HT-29 (cell line): ENCODE data around the gene DCDC2B. TPM values are rescaled to one million over a fixed set of nuclear protein-coding genes. Genes with fewer than 3 reads are reported as not detected.

Experiments used
- DNase-seq: peaks from one replicate; pipeline ENCODE4 v3.0.0-alpha.2; 2015; ENCODE audit warnings: low spot score
- total RNA-seq: library from RNA; depleted of rRNA; stranded (reverse); fragments of >200 nt; shearing (Covaris generic); gene quantifications from 2 replicates; pipeline ENCODE4 v1.2.3, GENCODE V29; 2014

DCDC2B gene
- total RNA-seq, 1 experiment from 2014 or later, result not detected

DNA sequence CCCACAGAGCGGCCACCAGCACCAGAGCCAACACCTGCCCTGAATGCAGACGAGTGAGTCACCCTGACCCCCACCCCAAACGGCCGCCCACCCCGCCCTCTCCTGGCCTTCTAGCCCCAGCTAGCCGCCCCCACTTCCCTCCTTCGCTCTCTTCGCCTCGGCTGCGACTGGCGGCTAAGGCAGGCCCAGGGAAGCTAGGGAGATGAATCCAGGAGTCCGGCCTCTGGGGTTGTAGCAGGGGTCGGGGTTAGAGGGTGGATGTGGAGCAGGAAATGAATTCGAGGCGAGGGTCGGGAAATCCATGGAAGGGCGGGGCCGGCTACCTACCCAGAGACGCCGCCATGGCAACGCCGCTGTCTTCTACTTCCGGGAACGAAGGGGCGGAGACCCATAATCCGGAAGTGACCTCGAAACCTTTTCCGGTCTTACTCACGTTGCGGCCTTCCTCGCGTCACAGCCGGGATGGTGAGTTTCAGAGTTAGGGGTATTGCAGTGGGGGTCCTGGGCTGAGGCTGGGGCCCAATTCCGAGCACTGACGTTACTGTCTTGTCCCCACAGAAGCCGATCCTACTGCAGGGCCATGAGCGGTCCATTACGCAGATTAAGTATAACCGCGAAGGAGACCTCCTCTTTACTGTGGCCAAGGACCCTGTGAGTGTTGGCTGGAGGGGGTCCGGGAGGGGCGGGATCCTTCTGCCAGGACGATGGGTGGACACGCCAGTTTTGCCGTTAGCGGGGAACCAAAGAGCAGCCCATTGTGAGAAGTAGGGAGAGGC, 13.3 kb downstream of the DCDC2B start, which contains the start of the genes EIF3I and TMEM234:
Gene EIF3I (plus strand): TSS at position 428 of the 776 bp plus-strand sequence. CDS start 35 bp downstream, at position 463.
Gene TMEM234 (minus strand): TSS at position 374 of the 776 bp plus-strand sequence. CDS start 31 bp downstream, at position 343.
- peak; percentile 93 for DNase-seq

DNA sequence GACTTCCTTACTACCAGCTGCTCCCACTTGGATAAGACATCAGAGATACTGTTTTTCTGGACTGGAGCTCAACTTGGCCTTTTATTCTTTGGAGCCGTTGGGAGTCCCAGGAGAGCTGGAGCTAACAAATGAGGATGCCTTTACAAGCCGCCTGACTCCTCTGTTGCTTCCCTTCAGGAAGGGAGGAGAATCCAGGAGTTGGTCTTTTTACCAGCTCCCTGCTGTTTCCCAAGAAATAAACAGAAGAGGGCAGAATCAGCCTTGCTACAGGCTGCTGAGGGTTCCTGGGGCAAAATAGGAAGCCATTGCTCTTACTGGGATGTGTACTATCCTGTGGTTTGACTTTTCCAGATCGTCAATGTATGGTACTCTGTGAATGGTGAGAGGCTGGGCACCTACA, 14.8 kb downstream of the DCDC2B start:
- no peak for DNase-seq

- no peak for DNase-seq
These were observed 15.4 kb downstream of the DCDC2B start for GRCh38 chr1:32224285-32224684.

DNA sequence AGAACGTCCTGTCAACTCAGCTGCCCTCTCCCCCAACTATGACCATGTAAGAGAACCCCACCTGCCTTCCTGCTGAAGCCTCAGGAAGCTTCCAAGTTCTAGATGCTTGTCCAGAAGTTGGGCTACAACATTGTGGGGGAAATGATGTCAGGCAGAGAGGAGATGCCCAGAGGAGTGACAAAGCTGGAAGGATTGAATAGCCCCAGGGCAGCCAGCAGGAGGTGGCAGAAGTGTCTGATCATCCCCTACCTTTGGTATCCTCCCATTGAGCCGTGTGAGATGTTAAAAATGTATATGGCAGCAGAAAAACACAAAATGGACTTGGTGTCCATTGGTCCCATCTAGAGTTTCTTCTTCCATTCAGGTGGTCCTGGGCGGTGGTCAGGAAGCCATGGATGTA, 19.9 kb downstream of the DCDC2B start:
- DNase-seq, result no peak

DNA sequence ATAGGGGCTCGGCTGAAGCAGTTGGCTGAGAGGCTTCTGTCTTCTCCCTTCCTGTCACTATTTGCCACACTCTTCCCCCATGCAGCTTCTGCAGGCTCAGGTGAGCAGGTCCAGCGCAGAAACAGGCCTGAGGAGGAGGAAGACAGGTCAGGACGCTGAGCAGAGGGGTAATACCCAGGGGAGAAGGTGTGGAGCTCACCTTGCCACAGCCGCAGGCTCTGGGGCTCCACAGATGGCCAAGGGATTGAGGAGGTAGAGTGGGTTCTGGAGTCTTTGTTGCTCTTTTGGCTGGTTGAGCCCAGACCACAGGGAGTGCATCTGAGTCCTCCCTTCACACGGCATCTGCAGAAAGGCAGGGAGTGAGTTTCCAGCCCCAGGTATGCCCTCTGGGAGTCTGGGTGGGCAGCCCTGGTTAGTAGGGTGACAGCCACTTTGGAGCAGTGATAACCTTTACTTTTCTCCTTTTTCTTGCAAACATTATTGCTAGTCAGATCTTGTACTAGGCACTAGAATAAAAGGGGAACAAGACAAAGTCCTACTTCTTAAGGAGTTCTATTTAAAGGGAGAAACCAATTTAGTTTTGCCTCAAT, 23.0 kb downstream of the DCDC2B start:
- no peak for DNase-seq

DNA sequence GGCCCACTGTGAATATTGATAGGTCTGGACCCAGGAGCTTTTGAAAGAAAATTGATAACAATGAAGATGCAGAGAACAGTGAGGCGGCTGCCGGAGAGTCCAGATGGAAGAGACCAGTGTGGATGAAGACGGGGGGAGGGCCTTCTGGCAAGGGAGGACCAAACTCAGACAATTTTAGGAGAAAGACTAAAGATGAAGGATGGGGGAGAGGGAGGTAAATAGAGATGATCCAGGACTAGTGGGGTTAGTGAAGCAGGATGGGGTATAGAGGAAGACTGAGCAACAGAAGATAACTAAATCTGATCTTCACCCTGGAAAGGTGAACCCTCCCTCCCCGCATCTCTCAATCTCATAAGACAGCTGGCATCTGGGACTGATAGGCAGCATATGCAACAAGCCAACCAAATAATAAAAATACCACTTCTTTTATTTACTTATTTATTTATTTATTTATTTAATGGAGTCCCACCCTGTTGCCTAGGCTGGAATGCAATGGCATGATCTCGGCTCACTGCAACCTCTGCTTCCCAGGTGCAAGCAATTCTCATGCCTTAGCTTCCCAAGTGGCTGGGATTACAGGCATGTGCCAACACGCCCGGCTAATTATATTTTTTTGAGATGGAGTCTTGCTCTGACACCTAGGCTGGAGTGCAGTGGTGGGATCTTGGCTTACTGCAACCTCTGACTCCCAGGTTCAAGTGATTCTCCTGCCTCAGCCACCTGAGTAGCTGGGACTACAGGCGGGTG, 23.8 kb downstream of the DCDC2B start:
- DNase-seq, result no peak

GRCh38 chr1:32234792-32235191, 25.9 kb downstream of the DCDC2B start:
- DNase-seq, result no peak

GRCh38 chr1:32239337-32239736, 30.4 kb downstream of the DCDC2B start:
- no peak for DNase-seq

DNA sequence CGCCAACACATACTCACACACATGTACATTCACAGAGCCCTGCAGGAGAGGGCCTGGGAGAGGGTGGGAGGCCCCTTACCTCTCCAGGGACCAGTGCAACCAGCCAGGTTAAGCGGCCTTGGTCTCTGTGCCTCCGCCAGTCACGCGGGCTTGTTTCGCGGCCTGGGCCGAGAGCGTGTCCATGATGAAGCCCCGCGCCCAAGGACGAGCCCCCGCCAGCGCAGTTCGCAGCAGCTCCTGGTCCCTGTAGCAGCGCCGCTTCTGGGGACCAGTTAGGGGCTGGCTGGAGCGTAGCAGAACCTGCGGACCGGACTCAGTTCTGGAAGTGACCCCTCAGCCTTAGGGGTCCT, 30.9 kb downstream of the DCDC2B start:
- DNase-seq, result no peak

DNA sequence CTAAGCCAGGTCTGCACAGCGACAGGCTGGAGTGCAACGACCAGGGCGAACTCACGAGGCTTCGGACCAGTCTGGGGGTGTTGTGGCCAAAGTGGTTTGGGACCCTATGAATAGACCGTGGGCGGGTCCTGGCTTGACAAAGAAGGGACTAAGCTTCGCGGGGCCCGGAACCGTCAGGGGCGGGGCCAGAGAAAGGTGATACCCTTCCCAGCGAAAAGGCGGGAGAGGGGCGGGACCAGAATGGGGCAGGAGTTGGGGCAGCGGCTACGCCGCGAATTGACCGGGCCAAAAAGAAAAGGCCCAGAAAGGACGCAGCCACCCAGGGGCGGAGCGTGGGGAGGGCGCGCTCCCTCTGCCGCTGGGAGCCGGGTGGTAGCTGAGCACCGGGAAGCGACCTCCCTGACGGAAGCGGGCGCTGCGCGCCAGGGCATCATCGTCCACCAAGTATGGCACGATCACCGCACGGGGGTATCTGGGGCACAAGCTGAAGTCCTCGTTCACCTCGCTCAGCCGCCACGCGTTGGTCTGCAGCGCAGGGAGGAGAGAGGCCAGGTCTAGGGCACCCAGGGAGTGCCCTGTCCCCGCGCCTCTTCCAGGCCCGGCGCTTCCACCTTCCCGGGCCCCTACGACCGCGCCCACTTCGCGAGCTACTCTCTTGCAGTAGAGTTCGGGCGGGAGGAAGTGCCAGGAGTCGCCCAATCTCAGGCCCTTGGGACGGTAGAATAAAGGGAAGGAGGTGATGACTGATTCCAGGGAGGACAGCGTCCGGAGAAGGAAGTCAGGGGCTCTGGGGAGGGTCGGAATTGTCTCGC, 31.5 kb downstream of the DCDC2B start:
- peak; percentile 72 for DNase-seq

DNA sequence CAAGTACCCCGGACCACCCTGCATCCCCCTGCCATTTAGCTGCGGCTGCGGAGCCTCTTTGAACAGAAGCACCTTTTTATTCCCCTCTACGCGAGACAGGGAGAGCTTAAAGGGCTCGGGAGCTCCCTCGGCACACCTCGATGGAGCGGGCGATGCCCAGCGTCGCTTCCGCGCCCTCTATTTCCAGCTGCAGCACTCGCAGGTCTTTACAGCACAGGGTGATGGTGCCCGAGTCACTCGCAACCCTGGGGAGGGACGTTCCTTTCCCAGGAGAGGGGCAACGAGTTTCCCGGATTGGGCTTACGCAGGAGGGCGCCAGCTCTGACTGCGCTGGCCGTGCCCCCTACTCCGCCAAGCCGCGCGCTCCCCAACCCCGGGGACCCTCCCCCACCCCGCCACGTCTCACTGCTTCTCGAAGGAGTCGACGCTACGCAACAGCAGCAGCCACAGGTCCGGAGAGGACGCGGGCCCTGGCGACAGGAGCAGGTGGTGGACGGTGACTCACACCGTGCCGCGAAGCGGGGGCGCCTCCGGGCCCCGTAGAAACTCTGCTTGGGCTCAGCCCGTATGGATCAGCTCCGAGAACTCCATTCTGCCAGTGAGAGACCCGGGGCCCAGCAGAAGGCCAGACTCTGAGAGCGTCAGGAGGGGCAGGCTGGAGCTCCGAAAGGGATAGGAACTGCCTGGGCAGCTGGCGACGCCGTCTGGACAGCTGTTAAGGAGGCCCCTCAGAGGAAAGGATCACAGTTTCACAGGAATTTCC, 32.3 kb downstream of the DCDC2B start:
- peak; percentile 70 for DNase-seq

DNA sequence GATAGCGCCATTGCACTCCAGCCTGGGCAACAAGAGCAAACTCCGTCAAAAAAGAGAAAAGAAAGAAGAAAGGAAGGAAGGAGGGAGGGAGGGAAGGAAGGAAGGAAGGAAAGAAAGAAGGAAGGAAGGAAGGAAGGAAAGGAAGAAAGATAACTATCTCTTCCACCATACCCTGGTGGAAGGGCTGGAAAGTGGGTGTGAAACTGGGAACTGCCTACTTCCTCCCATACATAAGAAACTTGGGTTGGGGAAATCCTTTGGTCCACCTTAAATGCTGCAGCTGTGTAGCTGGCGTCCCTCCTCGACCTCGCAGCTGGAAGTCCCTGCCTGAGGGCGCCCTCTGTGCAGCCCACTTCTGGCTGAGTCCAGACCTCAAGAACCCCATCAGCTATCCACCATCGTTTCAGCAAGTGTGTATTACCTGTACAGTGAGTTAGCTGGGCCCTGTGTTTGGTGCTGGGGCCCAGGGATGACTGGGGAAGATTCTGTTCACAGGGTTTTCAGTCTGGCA, 33.5 kb downstream of the DCDC2B start:
- DNase-seq, result no peak

DNA sequence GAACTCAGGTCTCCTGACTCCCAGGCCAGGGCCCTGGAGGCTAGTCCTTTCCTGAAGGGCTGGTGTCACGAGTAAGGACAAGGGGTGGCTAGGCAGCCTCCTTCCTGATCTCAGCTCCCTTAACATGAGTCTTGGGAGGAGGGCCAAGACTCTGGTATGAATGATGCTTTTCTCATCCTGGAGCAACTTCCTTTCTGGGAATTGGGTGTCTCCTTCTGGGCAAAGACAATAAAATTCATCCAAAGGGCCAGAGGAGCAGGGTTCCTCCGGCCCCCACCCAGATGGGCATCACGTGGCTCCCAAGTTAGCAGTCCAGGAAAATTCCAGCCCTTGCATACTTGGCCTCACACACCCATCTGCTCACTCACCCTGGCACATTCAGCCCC, 38.0 kb downstream of the DCDC2B start, which contains the start of gene FAM167B:
Gene FAM167B (plus strand): TSS at position 335 of the 386 bp plus-strand sequence. CDS start 200 bp downstream, outside the sequence.
- no peak for DNase-seq

DNA sequence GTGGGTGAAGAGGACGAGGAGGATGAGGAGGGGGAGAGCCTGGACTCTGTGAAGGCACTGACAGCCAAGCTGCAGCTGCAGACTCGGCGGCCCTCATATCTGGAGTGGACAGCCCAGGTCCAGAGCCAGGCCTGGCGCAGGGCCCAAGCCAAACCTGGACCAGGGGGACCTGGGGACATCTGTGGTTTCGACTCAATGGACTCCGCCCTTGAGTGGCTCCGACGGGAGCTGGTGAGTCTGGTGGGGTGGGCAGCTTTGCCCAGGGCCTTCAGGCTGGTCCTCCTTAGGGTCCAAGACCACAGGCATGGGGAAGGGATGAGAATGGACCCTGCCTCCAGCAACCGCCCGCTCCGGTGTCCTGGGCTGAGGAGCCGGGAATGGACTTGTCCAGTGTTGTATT, 38.6 kb downstream of the DCDC2B start:
- no peak for DNase-seq

- DNase-seq, result peak; percentile 79
These were observed 39.3 kb downstream of the DCDC2B start for GRCh38 chr1:32247983-32248889.

GRCh38 chr1:32249831-32250525, 41.1 kb downstream of the DCDC2B start:
- no peak for DNase-seq

DNA sequence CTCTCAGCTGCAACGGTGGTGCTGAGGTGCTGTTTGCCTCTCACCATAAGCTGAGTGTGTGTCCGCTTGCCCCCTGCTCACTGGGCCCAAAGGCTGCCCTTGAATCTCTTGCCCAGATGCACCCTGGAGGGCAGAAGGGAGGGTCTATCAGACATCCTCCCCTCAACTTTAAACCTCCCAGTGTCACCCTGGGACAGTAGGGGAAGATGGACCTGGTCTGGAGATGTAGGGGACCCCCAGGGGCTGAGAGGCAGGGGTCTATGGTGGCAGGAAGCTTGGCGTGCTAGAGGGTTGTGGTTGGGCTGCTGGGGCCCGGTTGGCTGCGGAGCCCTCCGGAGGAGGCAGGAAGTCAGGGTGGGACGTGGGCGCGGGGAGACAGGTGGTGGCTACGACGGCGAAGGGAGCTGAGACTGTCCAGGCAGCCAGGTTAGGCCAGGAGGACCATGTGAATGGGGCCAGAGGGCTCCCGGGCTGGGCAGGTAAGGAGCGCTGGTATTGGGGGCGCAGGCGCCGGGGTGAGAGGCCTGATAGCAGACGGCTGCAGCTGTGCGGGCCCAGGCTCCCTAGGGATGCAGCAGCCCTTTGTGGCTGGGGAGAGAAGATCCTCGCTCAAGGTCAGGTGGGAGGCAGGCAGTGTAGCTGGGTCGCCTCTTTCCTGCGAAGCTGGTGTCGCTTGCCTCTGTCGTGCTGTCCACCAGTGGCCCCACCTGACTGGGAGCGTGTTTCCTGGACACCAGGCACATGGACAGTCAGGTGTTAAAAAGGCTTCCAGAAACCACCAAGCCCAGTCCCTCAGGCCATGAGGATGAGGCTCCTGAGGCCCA, 42.2 kb downstream of the DCDC2B start, which contains the start of gene LCK:
Gene LCK (plus strand): TSS at position 373 of the 824 bp plus-strand sequence. CDS start 23,065 bp downstream, outside the sequence.
- no peak for DNase-seq
